Activated T-cell treated with anti-CD3 and anti-CD28 coated beads, Interleukin-2, amount 50 U/mL, for 1 hour (primary cell): ENCODE results near the gene ELMO1.

ENCODE experiments used
- DNase-seq: peaks from one replicate; pipeline ENCODE4 v3.0.0-alpha.2; 2020

ELMO1 gene

GRCh38 chr7:37399876-37400421 lies 48.7 kb downstream of the ELMO1 start:
- no peak for DNase-seq

- no peak for DNase-seq
These were observed 50.3 kb downstream of the ELMO1 start for GRCh38 chr7:37398403-37398802.

GRCh38 chr7:37395618-37396259 lies 52.9 kb downstream of the ELMO1 start:
- no peak for DNase-seq

- no peak for DNase-seq
These were observed 54.5 kb downstream of the ELMO1 start for GRCh38 chr7:37394158-37394557.

GRCh38 chr7:37393476-37393875 lies 55.2 kb downstream of the ELMO1 start:
- DNase-seq = no peak

GRCh38 chr7:37392673-37393017 lies 56.0 kb downstream of the ELMO1 start:
- DNase-seq = no peak

GRCh38 chr7:37391791-37392672 lies 56.6 kb downstream of the ELMO1 start:
- DNase-seq = no peak

- DNase-seq = no peak
These were observed 58.5 kb downstream of the ELMO1 start for GRCh38 chr7:37390114-37390513.

GRCh38 chr7:37388811-37389210 lies 59.9 kb downstream of the ELMO1 start:
- no peak for DNase-seq

- no peak for DNase-seq
These were observed 62.9 kb downstream of the ELMO1 start for GRCh38 chr7:37385787-37386186.

GRCh38 chr7:37382546-37383088 lies 66.0 kb downstream of the ELMO1 start:
- DNase-seq = no peak

- no peak for DNase-seq
These were observed 67.8 kb downstream of the ELMO1 start for GRCh38 chr7:37380831-37381230.

GRCh38 chr7:37379546-37380277 lies 69.0 kb downstream of the ELMO1 start:
- no peak for DNase-seq

- no peak for DNase-seq
These were observed 71.4 kb downstream of the ELMO1 start for GRCh38 chr7:37377231-37377630.

GRCh38 chr7:37376386-37376785 lies 72.3 kb downstream of the ELMO1 start:
- DNase-seq = no peak

GRCh38 chr7:37372750-37373149 lies 75.9 kb downstream of the ELMO1 start:
- DNase-seq = no peak

- DNase-seq = no peak
These were observed 76.9 kb downstream of the ELMO1 start for GRCh38 chr7:37371755-37372154.

- DNase-seq = no peak
These were observed 78.8 kb downstream of the ELMO1 start for GRCh38 chr7:37369906-37370305.

GRCh38 chr7:37368540-37368939 lies 80.1 kb downstream of the ELMO1 start:
- no peak for DNase-seq

GRCh38 chr7:37367010-37367409 lies 81.7 kb downstream of the ELMO1 start:
- DNase-seq = no peak

- no peak for DNase-seq
These were observed 82.2 kb downstream of the ELMO1 start for GRCh38 chr7:37366445-37366844.

- no peak for DNase-seq
These were observed 83.3 kb downstream of the ELMO1 start for GRCh38 chr7:37365405-37365804.

GRCh38 chr7:37364856-37365255 lies 83.8 kb downstream of the ELMO1 start:
- DNase-seq = no peak
